Endothelial cell of umbilical vein (primary cell): ENCODE data around the gene ARHGEF16. TPM values are rescaled to one million over a fixed set of nuclear protein-coding genes. Genes with fewer than 3 reads are reported as not detected.

Experiments
- BruUV-seq: library from RNA; stranded (reverse); fragments of 400-500 nt; replicated peaks from 2 replicates; lab custom pipeline; 2021; lab: Mats Ljungman, UMichigan
- CTCF ChIA-PET: fragments of 300-600, 350-600 bp; sonication (Branson Sonifier 250); formaldehyde crosslinking; loops from one replicate; lab custom pipeline; 2021; ENCODE audit warnings: antibody characterized with exemption, inconsistent platforms; lab: Charles Lee
- POLR2A ChIA-PET: fragments of 300-600, 350-600 bp; sonication (Branson Sonifier 250); formaldehyde crosslinking; loops from one replicate; lab custom pipeline; 2021; ENCODE audit warnings: antibody characterized with exemption, inconsistent platforms; lab: Charles Lee
- DNase-seq: peaks from one replicate; pipeline ENCODE4 v3.0.0-alpha.2; 2011; ENCODE audit warnings: low read depth, low spot score
- FAIRE-seq: peaks from 2 replicates; lab custom pipeline; 2011; peaks lifted over from hg19 to GRCh38; lab: Jason Lieb, UNC
- H2AFZ ChIP-seq: 2 replicates; pipeline ENCODE4 v1.6.0; 2012; ENCODE audit warnings: low read depth, low read length, control low read depth, inconsistent platforms
- H3K27ac ChIP-seq: 2 replicates; pipeline ENCODE4 v1.5.1; 2011; ENCODE audit warnings: low read depth, mild to moderate bottlenecking, control low read depth, low read length, moderate library complexity; ENCODE audit not compliant: insufficient read depth
- H3K27me3 ChIP-seq, 2 experiments: 2 replicates each; pipeline versions ENCODE4 v1.6.0 to v1.6.1; 2011; ENCODE audit warnings: low read length in 2 of 2, mixed read lengths in 1 of 2; ENCODE audit not compliant: control insufficient read depth in 2 of 2, insufficient read depth in 2 of 2
- H3K36me3 ChIP-seq, 2 experiments: 2 replicates in 1 of 2; 3 replicates in 1 of 2; pipeline ENCODE4 v1.5.1; 2011; ENCODE audit warnings: low read length in 2 of 2, mild to moderate bottlenecking in 1 of 2, moderate library complexity in 1 of 2; ENCODE audit not compliant: control insufficient read depth in 2 of 2, insufficient read depth in 2 of 2; ENCODE audit errors: extremely low read depth in 1 of 2
- H3K4me1 ChIP-seq: 3 replicates; pipeline ENCODE4 v1.5.1; 2011; ENCODE audit warnings: mild to moderate bottlenecking, low read length; ENCODE audit not compliant: control insufficient read depth, insufficient read depth; ENCODE audit errors: extremely low read depth
- H3K4me2 ChIP-seq: 2 replicates; pipeline ENCODE4 v1.6.1; 2011; ENCODE audit warnings: low read length, control low read depth, mixed read lengths; ENCODE audit not compliant: insufficient read depth
- H3K4me3 ChIP-seq, 3 experiments: fragments of 200-600 bp in 1 of 3; sonication (generic), shearing (Covaris generic) in 1 of 3; replicated peaks in 1 of 3; 2 replicates each; pipeline ENCODE4 v1.5.1; 2011 to 2016; ENCODE audit warnings: control low read depth in 3 of 3, low read length in 3 of 3, mild to moderate bottlenecking in 2 of 3, inconsistent platforms in 1 of 3, low read depth in 1 of 3, moderate library complexity in 1 of 3; ENCODE audit not compliant: insufficient read depth in 1 of 3
- H3K79me2 ChIP-seq: 2 replicates; pipeline ENCODE4 v1.6.0; 2012; ENCODE audit warnings: low read length, inconsistent platforms; ENCODE audit not compliant: control insufficient read depth, insufficient read depth
- H3K9ac ChIP-seq: replicated peaks from 2 replicates; pipeline ENCODE3; 2011; ENCODE audit warnings: low read length, control low read depth; ENCODE audit not compliant: insufficient read depth; ENCODE audit errors: extremely low read depth
- H3K9me1 ChIP-seq: replicated peaks from 3 replicates; pipeline ENCODE4 v1.6.0; 2011; ENCODE audit warnings: mild to moderate bottlenecking, low read length; ENCODE audit not compliant: control insufficient read depth, insufficient read depth; ENCODE audit errors: extremely low read depth
- H3K9me3 ChIP-seq: replicated peaks from 2 replicates; pipeline ENCODE4 v1.5.1; 2012; ENCODE audit warnings: low read length, inconsistent platforms; ENCODE audit not compliant: control insufficient read depth, insufficient read depth
- H4K20me1 ChIP-seq: replicated peaks from 2 replicates; pipeline ENCODE3; 2011; ENCODE audit warnings: mild to moderate bottlenecking, low read length; ENCODE audit not compliant: control insufficient read depth, insufficient read depth; ENCODE audit errors: extremely low read depth
- CTCF ChIP-seq, 2 donors: IDR thresholded peaks; 1 replicate in 1 of 2; 2 replicates in 1 of 2; pipeline ENCODE4 v1.5.1; 2011; ENCODE audit warnings: low read length in 2 of 2, mild to moderate bottlenecking in 2 of 2, moderate library complexity in 2 of 2, control low read depth in 1 of 2, inconsistent platforms in 1 of 2, low read depth in 1 of 2; ENCODE audit not compliant: insufficient read depth in 1 of 2; ENCODE audit errors: extremely low read depth in 1 of 2
- EZH2 ChIP-seq: IDR thresholded peaks from 2 replicates; pipeline ENCODE4 v1.6.1; 2012; ENCODE audit warnings: borderline replicate concordance, low read depth, mild to moderate bottlenecking, moderate library complexity, low read length, inconsistent platforms; ENCODE audit not compliant: severe bottlenecking
- FOS ChIP-seq: IDR thresholded peaks from 2 replicates; pipeline ENCODE4 v1.6.1; 2011; ENCODE audit warnings: mild to moderate bottlenecking, low read length, moderate library complexity, borderline replicate concordance; ENCODE audit not compliant: insufficient read depth
- MAX ChIP-seq: IDR thresholded peaks from 2 replicates; pipeline ENCODE4 v1.6.1; 2011; ENCODE audit not compliant: insufficient read depth, insufficient read length
- MYC ChIP-seq: IDR thresholded peaks from one replicate; pipeline ENCODE4 v1.6.1; 2011; ENCODE audit warnings: mild to moderate bottlenecking, low read depth, low read length
- POLR2A ChIP-seq: IDR thresholded peaks from 2 replicates; pipeline ENCODE4 v1.6.1; 2012; ENCODE audit warnings: low read depth, mild to moderate bottlenecking, control low read depth, low read length
- POLR2AphosphoS5 ChIP-seq: IDR thresholded peaks from 2 replicates; pipeline ENCODE4 v1.6.1; 2012; ENCODE audit warnings: low read depth, mild to moderate bottlenecking, control low read depth, low read length, moderate library complexity; ENCODE audit not compliant: insufficient read depth
- dilution Hi-C: fragments of 300-500 bp; cut with MboI; formaldehyde crosslinking; loops from one replicate; pipeline ENCODE4 v1.15.0; 2019; ENCODE audit warnings: low sequenced_read_pairs; ENCODE audit not compliant: extremely low pct_ligation_motif_present
- intact Hi-C: fragments of 100-400 bp; cut with micrococcal nuclease; formaldehyde crosslinking; loops from one replicate; pipeline ENCODE4 v1.10.0; 2022
- polyA plus RNA-seq, 4 experiments: library from polyadenylated mRNA; depleted of rRNA in 3 of 4; stranded (reverse) in 3 of 4; unstranded in 1 of 4; fragments of >200 nt; gene quantifications; 2 replicates each; pipeline versions ENCODE4 v1.2.1 to v1.2.3, GENCODE V29; 2011 to 2012; ENCODE audit warnings: missing spikeins in 1 of 4
- total RNA-seq: library from RNA; stranded (reverse); gene quantifications from 2 replicates; pipeline ENCODE4 v1.2.3, GENCODE V29; 2021

Gene ARHGEF16
- total and polyA plus RNA-seq, 2 donors (not counting 3 experiments of a cell fraction or from before 2014, with no cell fraction given): 0.52 to 1.3 TPM

- Histone ChIP-seq H4K20me1 (no peaks in the 10 kb centered on the region), H3K4me2 (no peak overlapping the region), H2AFZ (no peak overlapping the region), H3K4me1 (peaks cover 10% of the 10 kb centered on the region), H3K9me3 (no peaks in the 10 kb centered on the region), H3K36me3 (no peaks in the 10 kb centered on the region), H3K79me2 (no peaks in the 10 kb centered on the region), H3K27ac (no peak overlapping the region), H3K9me1 (no peaks in the 10 kb centered on the region), H3K9ac (no peak overlapping the region), H3K27me3 (no peaks in the 10 kb centered on the region), H3K4me3 (no peak overlapping the region)
- TF ChIP-seq POLR2AphosphoS5: no peak
- TF ChIP-seq FOS: no peak
- intact Hi-C loops: no loop called here
- dilution Hi-C loops: no loop called here
- DNase-seq (peak; percentile 52), FAIRE-seq (no peak)
- POLR2A ChIA-PET: no interaction called here
- BruUV-seq: no TSS peak
- CTCF ChIA-PET: interaction anchor here (0.8 to 2.1 kb wide), 4 partner anchors 49 to 222 kb away, joined by 3 to 8 read pairs (median 6); no protein-coding TSS in a partner anchor
These were observed 47.6 kb downstream of the ARHGEF16 start for GRCh38 chr1:3501856-3502640.

- Histone ChIP-seq H3K9me3 (no peaks in the 10 kb centered on the region), H3K79me2 (no peaks in the 10 kb centered on the region), H3K4me3 (no peak overlapping the region), H3K9ac (no peak overlapping the region), H3K27ac (no peak overlapping the region), H3K27me3 (no peaks in the 10 kb centered on the region), H3K36me3 (no peaks in the 10 kb centered on the region), H2AFZ (no peak overlapping the region), H4K20me1 (no peaks in the 10 kb centered on the region), H3K4me1 (peaks cover 10% of the 10 kb centered on the region), H3K4me2 (no peak overlapping the region), H3K9me1 (no peaks in the 10 kb centered on the region)
- no peak for FAIRE-seq
- no TSS peak for BruUV-seq
- ChIA-PET POLR2A (no interaction called here), CTCF (interaction anchor here (1.0 to 2.1 kb wide), 5 partner anchors 12 to 222 kb away, joined by 4 to 26 read pairs (median 8); no protein-coding TSS in a partner anchor)
- TF ChIP-seq EZH2: no peak
- TF ChIP-seq CTCF (IDR thresholded peaks at IDR 0.05; ENCODE audit: extremely low read depth in 1 of 2, insufficient read depth in 1 of 2, low read depth in 1 of 2, low read length in 2 of 2): no peak
- TF ChIP-seq MAX: no peak
- TF ChIP-seq MYC: no peak
- no peak for TF ChIP-seq POLR2A
- no peak for DNase-seq
- dilution Hi-C loops: no loop called here
- intact Hi-C loops: no loop called here
These were observed 48.4 kb downstream of the ARHGEF16 start for GRCh38 chr1:3502641-3503524.
